Right forelimb (tissue), 1 donor: ENCODE data around the gene CRACDL.
"Not testable (repeated sequence)": the region's sequence is repeated elsewhere in the genome, so short reads cannot be mapped to it uniquely, and the experiment has no call there.

Experiments
- DNase-seq: peaks from one replicate; pipeline ENCODE4 v3.0.0-alpha.2; 2018

Gene CRACDL

DNA sequence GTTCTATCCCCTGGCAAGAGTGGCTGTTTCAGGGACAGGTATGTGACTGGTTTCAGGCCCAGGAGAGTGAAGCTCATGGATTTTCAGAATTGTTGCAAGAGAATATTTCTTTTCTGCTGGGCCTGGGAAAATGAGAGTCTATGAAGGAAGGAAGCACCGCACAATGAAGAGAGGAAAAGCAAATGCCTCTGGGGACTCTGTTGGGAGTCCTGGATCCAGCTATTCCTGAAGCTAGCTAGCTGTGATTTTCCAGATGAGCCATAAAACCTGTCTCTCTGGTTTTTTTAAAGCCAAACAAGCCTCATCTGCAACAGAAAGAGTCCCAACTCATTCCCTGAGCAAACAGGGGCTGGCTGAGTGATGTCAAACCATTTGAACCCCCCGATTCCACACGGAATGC lies 53.7 kb downstream of the CRACDL start:
- DNase-seq: peak; percentile 29

DNA sequence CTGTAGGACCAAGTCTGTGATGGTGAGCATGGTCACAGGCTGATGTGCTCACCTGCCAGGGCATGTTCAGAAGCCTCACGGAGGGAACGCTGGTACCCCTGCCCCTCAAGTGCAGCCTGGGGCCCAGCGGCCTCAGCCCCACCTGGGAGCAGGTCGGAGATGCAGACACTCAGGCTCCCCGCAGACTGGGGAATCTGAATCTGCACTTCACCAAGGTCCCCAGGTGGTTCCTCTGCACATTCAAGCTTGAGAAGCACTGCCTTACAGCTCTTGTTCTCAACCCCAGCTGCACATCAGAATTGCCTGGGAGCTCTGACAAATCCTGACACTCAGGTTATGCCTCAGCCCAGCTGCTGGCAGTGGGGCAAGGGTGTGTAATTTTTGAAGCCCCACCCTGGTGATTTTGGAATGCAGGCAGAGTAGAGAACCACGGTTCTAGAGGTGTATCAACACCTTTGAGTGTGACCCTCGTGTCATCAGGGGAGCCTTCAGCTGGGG lies 54.8 kb downstream of the CRACDL start:
- DNase-seq: peak; percentile 30

DNA sequence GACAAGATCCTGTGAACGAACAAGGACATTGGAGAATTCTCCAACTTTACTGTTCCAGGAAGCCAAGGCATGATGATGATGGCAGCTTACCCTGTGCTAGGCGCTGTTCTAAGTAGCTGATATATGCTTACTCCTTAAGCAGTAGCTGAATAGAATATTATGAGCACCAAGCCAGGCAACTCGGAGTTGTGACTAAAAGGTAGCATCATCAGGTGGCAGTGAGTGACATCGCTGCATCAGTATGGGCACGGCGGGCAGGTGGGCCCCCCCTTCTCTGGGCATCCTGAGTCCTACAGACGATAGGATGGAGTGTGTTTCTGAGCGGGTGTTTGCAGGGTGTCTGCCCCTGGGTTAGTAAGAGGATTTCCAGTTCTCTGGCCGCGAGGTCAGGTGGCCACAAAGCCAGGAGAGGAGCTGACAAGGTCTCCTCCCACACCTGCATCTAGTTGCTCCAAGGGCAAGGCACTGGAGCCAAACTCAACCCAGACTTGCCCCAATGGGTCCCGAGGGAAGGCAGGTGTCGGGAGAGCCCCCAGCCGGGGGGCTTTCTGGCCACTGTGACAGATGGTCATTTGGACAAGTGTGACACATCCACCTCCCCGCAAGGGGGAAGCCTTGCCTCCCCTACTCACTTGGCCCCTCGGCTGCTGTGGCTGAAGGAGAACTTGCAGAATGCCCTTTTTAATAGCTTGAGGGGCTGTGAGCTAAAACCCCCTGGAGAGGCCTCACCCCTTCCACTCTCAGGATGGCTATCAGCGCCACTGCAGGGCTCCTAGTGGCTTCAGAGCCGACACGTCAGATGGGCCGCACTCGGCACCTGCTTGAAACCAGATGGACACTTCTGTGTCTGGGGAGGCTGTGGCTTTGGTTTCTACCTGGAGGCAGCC lies 55.5 kb downstream of the CRACDL start:
- DNase-seq: peak; percentile 10

DNA sequence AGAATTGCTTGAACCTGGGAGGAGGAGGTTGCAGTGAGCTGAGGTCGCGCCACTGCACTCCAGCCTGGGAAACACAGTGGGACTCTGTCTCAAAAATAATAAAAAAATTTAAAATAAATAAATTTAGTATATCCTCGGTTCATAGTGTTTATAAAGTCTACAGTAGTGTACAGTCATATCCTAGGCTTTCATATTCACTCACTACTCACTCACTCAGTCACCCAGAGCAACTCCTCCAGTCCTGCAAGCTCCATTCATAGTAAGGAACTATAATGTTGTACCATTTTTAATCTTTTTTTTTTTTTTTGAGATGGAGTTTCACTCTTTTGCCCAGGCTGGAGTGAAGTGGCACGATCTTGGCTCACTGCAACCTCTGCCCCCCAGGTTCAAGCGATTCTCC lies 58.4 kb downstream of the CRACDL start:
- DNase-seq: not testable (repeated sequence)

DNA sequence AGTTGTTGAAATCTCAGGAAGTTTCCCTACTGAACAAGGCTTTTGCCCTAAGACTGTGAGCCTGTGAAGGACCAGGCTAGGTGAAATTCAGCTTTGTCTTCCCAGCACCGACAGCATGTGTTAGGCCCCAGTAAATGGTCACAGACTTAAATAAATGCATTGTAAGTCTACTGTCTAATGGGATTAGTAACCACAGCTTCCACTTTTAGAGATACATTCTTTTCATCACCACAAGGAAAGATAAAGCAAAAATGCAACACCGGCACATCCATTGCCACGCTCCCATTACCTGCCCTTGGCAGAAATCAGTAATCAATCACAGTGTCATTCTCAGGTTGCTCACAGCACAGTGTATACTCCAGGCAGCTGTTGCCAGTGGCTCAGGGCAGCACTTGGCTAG lies 59.3 kb downstream of the CRACDL start:
- no peak for DNase-seq

DNA sequence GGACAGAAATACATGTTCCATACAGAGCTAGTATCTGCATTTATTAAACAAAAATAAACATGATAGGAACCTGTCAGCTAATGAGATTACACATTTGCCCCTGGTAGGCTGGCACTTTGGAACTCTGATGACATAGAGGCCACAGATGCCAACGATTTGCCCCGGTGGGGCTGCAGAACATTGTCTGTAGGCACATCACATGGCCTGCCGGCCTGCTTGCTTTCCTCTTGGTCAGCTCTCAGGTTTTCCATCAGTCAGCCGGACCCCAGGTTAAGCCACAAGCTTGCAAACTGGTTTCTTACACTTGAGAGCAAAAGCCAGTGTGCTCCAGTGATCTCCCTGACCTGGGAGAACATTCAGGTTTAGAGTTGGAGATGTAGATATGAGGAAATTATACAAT lies 60.3 kb downstream of the CRACDL start:
- no peak for DNase-seq

DNA sequence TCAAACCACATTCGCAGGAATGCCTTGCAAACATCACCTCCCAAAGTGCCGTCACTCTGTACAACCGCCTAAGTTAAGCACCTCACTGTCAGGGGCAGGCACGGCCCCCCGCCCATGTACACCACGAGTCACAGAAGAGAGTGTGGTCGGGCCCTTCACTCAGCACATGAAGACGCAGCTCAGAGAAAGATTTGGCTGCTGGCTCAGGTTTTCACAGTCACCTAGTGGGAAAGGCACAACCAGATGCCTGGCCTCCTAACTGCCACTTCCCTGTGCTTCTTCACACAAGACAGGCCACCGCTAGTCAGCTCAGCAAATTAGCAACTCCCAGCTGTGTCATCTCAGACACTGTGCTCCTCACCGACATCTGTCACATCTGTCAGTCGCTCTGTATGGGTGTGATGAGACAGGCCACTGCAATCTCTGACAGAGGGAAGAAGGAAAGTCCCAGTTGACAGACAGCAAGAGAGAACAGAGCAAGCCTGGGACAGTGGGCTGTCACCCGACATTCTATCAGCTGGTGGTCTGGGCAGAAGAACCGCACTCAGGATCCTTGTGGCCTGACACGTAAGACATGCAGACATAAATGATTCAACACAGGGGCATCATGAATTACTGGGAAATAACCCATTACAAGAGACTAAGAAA lies 60.8 kb downstream of the CRACDL start:
- DNase-seq: no peak

DNA sequence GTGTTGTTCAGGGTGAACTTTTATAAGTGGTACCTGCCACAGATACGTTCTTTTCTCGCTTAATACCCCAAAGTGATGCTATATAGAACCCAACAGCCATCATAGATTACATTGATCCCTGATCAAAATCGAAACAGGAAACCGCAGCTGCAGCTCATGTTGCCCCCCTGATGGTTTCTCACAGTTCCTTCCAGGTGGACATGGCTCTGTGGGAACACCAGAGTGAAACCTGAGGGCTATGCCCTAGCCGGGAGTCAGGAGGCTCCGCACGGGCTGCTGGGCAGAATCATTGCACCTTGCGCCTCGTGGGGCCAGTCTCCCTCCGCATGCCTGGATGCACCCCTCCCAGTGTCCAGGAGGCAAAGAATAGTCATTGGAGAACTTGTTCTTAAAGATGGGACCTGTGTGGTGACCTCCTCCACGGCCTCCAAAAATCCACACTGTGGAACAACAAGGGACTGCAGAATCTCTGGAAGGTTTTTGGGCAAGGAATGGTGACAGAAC lies 61.8 kb downstream of the CRACDL start:
- DNase-seq: no peak

DNA sequence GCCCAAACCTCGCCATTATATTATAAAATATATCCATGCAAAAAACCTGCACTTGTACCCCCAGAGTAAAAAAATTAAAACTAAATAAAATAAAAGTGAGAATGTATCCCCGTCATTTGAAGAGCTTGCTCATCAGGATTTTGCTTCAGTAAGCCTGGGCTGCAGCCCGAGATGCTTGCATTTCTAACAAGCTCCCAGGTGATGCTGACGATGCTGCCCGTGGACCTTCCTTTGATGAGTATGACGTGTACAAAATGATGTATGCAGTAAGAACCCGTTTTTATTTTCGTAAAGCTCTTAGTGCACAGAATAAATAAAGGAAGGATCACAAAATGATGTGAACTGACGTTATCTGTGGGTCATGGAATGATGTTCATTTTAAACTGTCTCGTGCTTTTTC lies 63.5 kb downstream of the CRACDL start:
- DNase-seq: no peak

DNA sequence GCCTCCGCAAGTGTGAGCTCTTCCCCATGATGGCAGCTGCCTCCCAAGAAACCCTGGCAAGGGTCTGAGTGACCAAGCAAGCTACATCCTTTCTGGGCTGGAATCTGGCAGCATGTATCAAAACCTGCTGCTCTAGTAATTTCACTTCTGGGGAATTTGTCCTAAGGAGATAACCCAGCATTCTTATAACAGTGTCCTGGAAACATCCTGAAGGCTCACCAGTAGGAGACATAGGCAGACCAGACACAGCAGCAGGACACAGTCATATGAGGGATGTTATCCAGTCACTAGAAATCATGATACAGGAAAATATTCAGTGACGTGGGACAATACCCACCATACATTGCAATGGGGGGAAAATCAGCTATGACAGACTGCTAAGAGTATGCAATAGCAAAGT lies 64.5 kb downstream of the CRACDL start:
- DNase-seq: no peak

DNA sequence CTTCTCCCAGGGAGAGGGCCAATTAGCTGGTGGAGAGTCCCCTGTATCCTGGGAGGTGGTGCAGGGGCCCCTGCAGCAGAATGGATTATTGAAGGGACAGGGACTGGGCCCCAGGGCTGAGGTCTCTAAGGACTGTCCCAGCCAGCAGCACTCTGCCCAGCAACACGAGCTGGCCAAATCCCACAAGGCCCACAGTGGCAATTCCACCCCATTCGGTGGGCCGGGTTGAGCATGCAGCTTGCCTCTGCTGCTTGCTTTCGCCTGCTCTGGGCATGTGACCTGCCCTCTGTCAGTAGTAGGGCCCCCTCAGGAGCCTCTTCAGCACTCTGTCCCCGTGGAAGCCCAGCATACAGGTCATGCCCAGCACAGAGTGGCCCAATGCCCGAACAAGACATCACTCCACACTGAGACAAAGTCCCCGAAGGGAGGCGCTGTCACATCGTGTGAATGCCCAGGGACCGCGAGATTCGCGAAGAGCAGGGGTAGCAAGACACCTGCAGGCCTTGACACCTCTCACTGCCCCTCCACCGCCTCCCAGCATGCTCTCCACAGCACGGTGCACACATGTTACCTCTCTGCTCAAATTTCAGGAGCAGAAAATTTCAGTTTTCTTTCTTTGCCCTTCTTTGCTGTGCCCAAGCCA lies 65.4 kb downstream of the CRACDL start:
- DNase-seq: no peak

DNA sequence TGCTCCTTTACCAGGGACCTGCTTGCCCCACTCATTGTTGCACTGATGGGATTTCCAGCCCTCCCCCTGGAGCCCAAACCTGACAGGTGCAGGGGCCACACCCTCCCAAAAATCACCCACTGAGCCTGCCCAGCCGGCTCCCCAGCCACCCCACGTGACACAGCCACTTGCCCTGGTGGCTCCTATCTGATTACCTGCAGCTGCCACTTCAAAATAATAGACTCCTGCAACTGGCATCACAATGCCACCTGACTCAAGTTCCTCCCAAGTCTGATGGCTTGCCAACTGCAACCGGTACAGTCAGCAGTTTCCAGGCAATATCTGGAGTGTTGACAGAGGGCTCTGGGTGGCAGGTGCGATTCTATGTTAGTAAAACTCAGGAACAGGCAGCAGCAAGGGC lies 66.2 kb downstream of the CRACDL start:
- no peak for DNase-seq

DNA sequence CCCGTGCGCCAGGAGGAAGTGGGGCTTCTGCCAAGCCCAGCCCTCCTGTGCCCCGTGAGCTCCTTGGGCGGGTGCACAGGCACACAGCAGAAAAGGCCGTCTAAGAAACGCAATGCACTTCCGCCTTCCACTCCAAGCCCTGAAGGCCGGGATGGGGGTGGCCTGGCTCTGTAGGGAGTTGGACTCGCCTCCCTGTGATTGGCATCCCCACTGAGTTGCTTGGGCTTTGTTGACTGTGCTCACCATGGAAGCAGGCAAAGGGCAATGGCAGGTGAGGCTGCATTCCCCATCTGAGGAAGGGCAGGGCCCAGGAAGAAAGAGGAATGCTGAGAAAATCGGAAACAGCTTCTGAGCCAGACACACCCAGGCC lies 66.8 kb downstream of the CRACDL start:
- no peak for DNase-seq

DNA sequence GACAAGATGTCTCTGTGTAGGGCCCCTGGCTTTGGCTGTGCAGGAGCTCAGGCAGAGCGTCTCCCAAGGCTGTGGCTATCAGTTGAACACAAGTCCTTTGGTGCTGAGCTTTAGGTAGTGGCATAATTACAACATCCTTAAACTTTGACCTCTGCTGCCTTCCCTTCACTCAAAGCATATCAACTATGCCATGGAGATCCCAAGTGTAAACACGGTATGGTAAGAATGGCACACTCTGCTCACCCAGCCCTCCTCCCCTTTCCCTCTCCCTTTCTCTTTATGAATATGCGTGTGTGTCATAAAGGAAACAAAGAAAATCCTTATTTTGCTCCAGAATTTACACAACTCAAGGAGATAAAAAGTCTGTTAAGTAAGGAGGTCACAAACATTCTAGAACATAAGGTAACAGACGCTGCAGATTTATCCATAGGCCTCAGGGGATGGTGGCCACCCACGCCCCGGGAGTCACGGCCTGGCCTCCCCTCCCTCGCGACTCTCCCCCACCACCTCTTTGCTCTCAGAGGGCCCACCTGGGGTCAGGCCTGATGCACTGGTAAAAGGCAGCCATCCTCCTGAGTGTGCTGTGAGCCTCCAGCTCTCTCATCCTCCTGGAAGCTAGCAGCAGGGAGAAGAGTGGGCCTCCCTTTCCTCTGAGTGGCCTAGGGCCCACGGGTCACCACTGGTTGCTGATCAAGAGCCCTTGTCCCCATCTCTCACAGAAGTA lies 67.3 kb downstream of the CRACDL start:
- DNase-seq: no peak

DNA sequence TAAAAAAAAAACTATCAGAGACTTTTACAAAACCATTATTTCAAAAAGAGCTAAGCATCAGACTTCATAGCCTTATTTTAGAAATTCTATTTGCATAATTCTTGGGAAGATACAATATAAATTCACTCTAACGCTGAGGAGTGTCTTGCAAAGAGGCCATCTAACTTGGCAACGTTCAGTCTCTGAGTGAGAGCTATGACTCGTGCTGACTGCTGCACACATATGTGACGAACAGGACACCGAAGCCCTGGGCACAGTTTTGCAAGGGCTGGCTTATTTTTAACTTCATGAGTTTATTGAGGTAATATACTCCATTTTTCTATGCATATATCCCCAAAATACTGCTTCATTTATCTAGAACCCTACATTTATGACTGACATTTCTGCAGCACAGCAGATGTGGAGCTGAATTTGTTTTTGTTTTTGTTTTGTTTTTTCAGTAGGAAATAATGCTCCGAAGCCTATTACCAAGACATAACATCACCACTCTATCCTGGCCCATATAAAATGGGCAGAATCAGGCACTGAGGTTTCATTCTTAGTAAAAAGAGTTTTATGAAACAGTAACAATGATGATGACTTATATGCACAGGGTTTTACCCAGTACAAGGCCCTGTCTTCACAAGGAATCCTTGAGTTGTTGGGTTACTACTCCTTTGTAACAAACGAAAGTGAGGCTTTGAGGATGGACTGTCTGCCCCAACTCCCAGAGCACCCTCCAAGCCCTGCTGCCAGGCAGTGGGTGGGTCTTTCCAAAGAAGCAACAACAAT lies 68.3 kb downstream of the CRACDL start:
- DNase-seq: no peak

DNA sequence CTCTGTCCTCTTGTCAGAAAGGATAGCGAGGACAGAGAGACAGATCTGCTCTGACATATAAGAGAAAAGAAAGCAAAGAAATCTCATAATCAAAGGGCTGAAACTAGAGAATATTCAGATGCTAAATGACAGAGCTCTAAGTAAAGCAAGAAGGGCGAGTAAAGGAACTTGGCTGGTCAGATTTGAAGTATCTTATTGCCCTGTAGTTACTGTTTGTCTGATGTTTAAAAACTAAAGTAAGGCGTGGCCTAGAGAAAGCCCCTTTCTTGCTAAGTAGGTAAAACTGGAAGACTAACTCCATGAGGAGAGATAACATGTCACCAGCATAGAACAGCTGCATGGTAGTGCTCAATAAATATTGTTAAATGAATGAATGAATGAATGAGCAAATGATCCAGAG lies 70.0 kb downstream of the CRACDL start:
- DNase-seq: no peak

DNA sequence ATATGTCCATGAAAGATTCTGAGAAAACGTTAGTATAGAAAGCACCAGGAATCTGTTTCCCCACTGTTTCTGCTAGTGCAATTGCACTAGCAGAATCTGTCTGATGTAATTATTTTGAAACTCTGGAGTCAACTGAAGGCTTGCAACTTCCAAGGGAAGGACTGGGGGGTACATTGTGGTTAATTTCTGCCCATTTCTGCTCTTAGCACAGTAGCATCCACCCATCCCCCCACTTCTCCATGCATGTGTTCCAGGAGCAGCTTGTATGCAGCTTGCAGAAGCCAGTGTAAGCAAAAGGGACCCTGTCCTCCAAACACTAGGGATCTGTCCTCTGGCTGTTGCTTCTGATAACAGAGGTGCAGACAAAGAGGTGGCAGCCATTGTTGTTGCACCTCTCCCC lies 74.4 kb downstream of the CRACDL start:
- DNase-seq: no peak

DNA sequence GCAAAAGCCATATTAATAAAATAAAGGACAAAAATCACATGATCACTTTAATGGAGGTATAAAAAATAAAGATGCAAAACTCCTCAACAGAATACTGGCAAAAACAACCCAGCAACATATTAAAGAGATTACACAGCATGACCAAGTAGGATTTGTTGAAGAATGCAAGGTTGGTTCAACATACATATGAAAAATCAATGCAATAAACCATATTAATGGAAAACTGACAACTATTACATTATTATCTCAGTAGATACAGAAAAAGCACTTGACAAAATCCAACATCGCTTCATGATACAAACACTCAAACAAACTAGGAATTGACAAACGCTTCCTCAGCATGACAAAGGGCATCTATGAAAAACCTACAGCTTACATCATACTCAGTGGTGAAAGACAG lies 76.7 kb downstream of the CRACDL start:
- no peak for DNase-seq

DNA sequence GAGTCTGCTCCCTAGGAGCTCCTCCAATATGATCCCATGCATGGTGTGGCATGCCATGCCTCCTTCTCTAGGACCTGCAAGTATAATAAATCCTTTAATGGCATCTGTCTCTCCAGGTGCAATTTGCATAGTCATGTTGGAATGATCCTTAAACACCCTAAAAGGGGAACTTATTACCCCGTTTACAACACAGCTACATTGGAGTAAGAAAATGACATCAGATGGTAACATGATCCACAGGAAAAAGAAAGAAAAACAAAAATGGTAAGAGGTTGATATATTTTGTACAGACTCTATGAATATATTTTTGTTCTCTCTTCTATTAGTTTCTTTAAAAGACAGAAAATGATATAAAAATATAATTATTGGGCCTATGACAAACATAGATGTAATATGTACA lies 79.0 kb downstream of the CRACDL start:
- DNase-seq: no peak

DNA sequence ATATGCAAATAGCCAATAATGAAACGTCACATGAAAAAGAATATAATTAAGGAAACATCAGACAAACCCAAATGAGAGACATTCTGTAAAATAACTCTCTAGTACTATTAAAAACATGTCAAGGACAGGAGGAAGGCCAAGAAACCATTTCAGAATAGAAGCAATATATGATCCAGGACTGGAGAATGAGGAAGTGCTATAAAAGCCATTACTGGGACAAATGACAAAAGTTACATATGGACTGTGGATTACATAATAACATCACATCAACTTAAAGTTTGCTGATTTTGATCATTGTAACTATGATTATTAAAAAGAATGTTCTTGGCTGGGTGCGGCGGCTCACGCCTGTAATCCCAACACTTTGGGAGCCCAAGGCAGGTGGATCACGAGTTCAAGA lies 81.3 kb downstream of the CRACDL start:
- no peak for DNase-seq

DNA sequence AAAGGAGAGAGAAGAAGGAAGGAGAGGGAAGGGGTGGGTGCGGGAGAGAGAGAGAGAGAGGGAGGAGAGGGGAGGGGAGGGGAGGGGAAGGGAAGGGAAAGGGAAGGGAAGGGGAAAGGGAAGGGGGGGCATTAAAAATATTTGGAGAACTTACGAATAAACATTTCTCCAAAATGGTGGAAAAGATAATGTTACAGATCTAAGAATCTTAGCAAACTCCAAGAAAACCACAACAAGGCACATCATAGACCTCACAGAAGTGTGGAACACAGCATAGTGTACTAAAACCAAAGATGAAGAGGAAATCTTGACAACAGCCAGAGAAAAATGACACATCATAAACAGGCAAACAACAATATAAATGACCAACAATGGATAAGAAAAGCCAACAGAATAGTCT lies 83.1 kb downstream of the CRACDL start:
- DNase-seq: no peak

DNA sequence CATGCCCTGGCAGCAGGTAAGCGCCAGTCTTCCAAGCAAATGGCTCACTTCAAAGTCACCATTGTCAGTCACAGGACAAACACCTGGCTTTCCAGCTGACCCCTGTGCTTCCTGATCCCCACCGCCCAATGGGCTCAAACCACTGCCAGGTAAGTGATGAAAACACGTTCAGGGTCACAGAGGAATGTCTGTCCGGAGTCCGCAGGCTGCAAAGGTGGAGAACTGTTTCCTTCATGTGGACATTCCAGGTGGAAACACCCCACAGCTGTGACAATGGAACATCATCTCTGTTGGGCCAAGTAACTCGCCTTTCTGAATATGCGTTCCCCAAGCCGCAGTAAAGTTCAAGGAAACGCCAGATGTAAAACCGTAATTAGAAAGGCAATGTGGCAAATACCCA lies 86.0 kb downstream of the CRACDL start:
- no peak for DNase-seq
